GM13976 (cell line): Measurements from ENCODE around the gene RSPH9.
"Not testable (repeated sequence)": the region's sequence is repeated elsewhere in the genome, so short reads cannot be mapped to it uniquely, and the experiment has no call there.

ENCODE experiments used
- DNase-seq: peaks from one replicate; pipeline ENCODE4 v3.0.0; 2012; ENCODE audit warnings: low spot score
- CTCF ChIP-seq: IDR thresholded peaks from 2 replicates; pipeline ENCODE4 v1.5.1; 2012; ENCODE audit warnings: borderline replicate concordance, mild to moderate bottlenecking; ENCODE audit not compliant: insufficient read depth; ENCODE audit errors: extremely low read depth, missing control alignments, control extremely low read depth
- in situ Hi-C: fragments of 300-500 bp; cut with MboI; formaldehyde crosslinking; loops from one replicate; pipeline ENCODE4 v1.12.0; 2022; ENCODE audit warnings: low sequenced_read_pairs, mixed read lengths, inconsistent platforms; ENCODE audit not compliant: unreplicated experiment

RSPH9 gene

DNA sequence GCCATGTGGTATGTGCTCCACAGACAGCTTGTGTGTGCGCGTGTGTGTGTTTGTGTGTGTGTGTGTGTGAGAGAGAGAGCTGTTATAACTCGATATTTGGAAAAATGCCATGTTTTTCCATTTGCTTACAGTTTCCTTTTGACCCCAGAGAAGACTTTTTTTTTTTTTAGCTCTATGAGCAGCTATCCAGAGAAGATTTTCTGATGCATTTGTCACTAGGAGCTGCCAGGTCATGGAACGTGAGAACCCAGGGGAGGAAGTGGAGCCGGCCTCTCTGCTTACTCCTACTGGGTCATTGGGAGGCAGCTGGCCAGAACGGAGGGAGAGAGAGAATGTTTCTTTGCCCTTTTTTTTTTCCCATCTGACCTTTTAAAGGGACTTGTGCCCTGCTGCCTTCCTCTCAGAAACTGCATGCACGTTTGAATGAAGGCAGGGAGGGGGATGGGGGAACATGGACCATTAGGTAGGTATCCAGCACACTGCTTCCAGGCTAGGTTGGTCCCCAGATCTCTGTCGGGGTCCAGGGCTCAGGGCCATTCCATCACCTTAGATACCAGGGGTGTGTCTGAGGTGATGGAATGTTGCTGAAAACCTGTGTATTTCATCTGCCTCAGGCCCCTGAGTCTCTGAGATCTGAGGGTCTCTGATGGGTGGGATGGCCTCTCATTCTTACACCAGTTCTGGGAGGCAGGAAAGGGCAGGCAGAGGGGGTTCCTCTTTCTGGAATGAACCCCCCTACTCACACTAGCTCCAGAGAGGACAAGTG lies 53.9 kb downstream of the RSPH9 start:
- no peak for DNase-seq
- in situ Hi-C loops, result no loop called here

GRCh38 chr6:43699564-43700186 lies 54.8 kb downstream of the RSPH9 start:
- TF ChIP-seq CTCF, result no peak
- in situ Hi-C loops, result no loop called here
- DNase-seq, result no peak

More for the DNA sequence above, 53.9 kb downstream of the RSPH9 start:
- TF ChIP-seq CTCF, result no peak

GRCh38 chr6:43700939-43701560 lies 56.2 kb downstream of the RSPH9 start:
- in situ Hi-C loops, DNase-seq: not testable (repeated sequence)

DNA sequence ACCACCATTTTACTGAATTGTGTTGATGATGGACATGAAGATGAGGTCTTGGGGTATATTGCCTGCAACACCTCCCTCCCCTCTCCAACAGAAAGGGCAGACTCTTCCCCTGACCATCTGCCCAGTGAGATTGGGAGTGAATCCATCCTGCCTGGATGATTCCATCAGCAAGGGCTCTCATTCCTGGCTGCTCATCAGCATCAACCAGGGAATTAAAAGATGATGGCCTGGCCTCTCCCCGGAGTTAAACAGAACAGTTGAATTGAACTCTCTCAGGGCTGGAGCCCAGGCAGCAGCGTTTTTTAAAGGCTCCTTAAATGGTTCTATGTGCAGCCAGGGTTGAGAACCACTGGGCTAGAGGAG lies 57.3 kb downstream of the RSPH9 start:
- in situ Hi-C loops, result no loop called here
- TF ChIP-seq CTCF, result no peak
- DNase-seq, result no peak

DNA sequence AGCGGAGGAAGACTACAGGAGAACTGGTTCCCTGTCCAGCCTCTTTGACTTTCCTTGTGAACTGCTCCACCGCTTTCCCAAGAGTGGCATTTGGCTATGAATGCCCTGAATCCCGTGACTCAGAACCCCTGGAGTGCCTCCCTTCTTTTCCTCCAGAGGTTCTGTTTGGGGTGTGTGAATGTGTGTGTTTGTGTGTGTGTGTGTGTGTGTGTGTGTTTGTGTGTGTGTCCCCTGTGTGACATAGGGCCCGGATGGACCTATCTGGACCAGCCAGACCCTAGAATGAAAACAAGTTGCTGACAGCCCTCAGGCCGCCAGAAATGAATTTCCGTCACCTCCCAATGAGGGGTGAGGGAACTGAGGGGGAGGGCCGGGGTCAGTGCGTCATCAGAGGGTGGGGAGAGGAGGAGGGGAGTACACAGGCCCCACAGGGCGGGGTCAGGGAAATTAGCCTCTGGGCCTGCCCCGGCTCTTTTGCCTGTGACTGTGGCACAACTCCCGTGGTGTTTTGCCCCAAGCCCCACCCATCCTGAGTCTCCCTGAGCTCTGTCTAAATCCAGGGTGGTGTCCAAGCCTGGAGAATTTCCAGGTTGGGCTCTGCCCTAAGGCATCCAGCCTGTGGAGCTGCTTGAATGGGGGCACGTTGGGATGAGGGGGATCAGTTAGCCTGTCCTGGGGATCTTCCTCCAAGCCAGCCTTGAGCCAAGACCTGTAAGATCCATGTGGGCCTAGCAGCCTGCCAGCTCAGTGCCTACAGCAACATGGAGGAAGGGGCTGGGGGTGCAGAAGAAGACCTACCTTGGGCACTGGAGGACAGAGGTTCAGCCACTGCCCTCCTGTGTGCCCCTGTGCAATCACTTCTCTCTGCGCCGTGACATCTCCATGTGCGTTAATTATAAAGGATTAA lies 58.0 kb downstream of the RSPH9 start:
- in situ Hi-C loops, result no loop called here
- DNase-seq, result no peak
- no peak for TF ChIP-seq CTCF

GRCh38 chr6:43703512-43704429 lies 58.9 kb downstream of the RSPH9 start:
- in situ Hi-C loops, result no loop called here
- no peak for DNase-seq
- TF ChIP-seq CTCF, result no peak
